Measurements from ENCODE around the gene IGSF21. TPM values are rescaled to one million over a fixed set of nuclear protein-coding genes. Genes with fewer than 3 reads are reported as not detected.

Gene IGSF21
- total and polyA plus RNA-seq, 2 of the 4 experiments (the other 2 are of a cell fraction), result not detected

- H3K18ac ChIP-seq (ENCODE audit: low read depth, low read length), result no peak overlapping the region
- no peak overlapping the region for H4K5ac ChIP-seq (ENCODE audit: low read depth, low read length)
- H3K4ac ChIP-seq (ENCODE audit: low read depth, low read length), result no peak overlapping the region
- H3K4me3 ChIP-seq (ENCODE audit: insufficient read depth, low read depth, low read length), result no peak overlapping the region
- H3K14ac ChIP-seq (replicated peaks; ENCODE audit: low read depth, low read length), result no peak overlapping the region
- 41% methylated on average over 3 of the region's 7 CpGs; no CpG with 5 or more reads in 1 of the 2 experiments for WGBS, 2 experiments (ENCODE audit: extremely low coverage in 2 of 2, insufficient read length in 1 of 2)
- no peak overlapping the region for H2AK9ac ChIP-seq (replicated peaks; ENCODE audit: low read depth, low read length, poor library complexity)
- H4K20me1 ChIP-seq (ENCODE audit: insufficient read depth, low read length), result no peaks in the 10 kb centered on the region
- H3K4me2 ChIP-seq (ENCODE audit: low read depth, low read length), result no peak overlapping the region
- H2BK5ac ChIP-seq (ENCODE audit: low read depth, low read length, poor library complexity, severe bottlenecking), result no peak overlapping the region
- no peak overlapping the region for H4K91ac ChIP-seq (ENCODE audit: insufficient read depth, low read depth, low read length)
- POLR2A ChIA-PET (ENCODE audit: unreplicated experiment), result no interaction called here
- dilution Hi-C loops (cut with HindIII; ENCODE audit: low sequenced_read_pairs, unreplicated experiment), result no loop called here
- no peaks in the 10 kb centered on the region for H3K79me1 ChIP-seq (ENCODE audit: low read depth in 1 of 2, low read length in 2 of 2)
- no peak for ATAC-seq (ENCODE audit: low read depth)
- no peak overlapping the region for H2AK5ac ChIP-seq (ENCODE audit: low read depth, low read length)
- in situ Hi-C loops (cut with MboI; ENCODE audit: low sequenced_read_pairs), result no loop called here
- no peak overlapping the region for H2BK120ac ChIP-seq (ENCODE audit: low read depth, low read length)
- no peak overlapping the region for H3K56ac ChIP-seq (ENCODE audit: extremely low read depth, insufficient read depth, low read length)
- H3K9me1 ChIP-seq (ENCODE audit: insufficient read depth, low read length), result no peaks in the 10 kb centered on the region
- H3K23ac ChIP-seq (ENCODE audit: low read depth, low read length), result no peak overlapping the region
- H3K27me3 ChIP-seq (ENCODE audit: control insufficient read depth, insufficient read depth, low read length), result no peaks in the 10 kb centered on the region
- DNase-seq, result no peak
- H2BK15ac ChIP-seq (ENCODE audit: low read depth, low read length), result no peak overlapping the region
- BruUV-seq (replicated peaks), result no TSS peak
- H2BK20ac ChIP-seq (ENCODE audit: low read depth, low read length), result no peak overlapping the region
- intact Hi-C loops (cut with micrococcal nuclease), result no loop called here
- H3K27ac ChIP-seq (ENCODE audit: insufficient read depth, low read length), result no peak overlapping the region
- no peaks in the 10 kb centered on the region for H3K36me3 ChIP-seq (ENCODE audit: control insufficient read depth, insufficient read depth, low read length)
- CTCF ChIA-PET, result no interaction called here
- H3K9me3 ChIP-seq (ENCODE audit: control insufficient read depth, insufficient read depth, low read length), result peaks cover 24% of the 10 kb centered on the region; the same call in 1 of the 2 replicates
- H2AFZ ChIP-seq (replicated peaks; ENCODE audit: low read length, poor library complexity), result no peak overlapping the region
- H3K4me1 ChIP-seq (ENCODE audit: control insufficient read depth, insufficient read depth, low read length), result no peaks in the 10 kb centered on the region
- no peak overlapping the region for H4K8ac ChIP-seq (ENCODE audit: low read depth in 2 of 2, low read length in 2 of 2)
- TF ChIP-seq MAZ (IDR thresholded peaks at IDR 0.05; ENCODE audit: borderline replicate concordance, low read depth, low read length) (no peak), USF2 (IDR thresholded peaks at IDR 0.05; ENCODE audit: low read depth, low read length) (no peak), CHD1 (IDR thresholded peaks at IDR 0.05; ENCODE audit: low read depth, low read length) (no peak), BHLHE40 (IDR thresholded peaks at IDR 0.05; ENCODE audit: low read depth, low read length) (no peak), MXI1 (IDR thresholded peaks at IDR 0.05; ENCODE audit: borderline replicate concordance, low read depth, low read length) (no peak), RAD21 (IDR thresholded peaks at IDR 0.05; ENCODE audit: low read length) (no peak), FOS (IDR thresholded peaks at IDR 0.05; ENCODE audit: low read depth, low read length) (no peak), ELK1 (IDR thresholded peaks at IDR 0.05; ENCODE audit: borderline replicate concordance, low read depth, low read length) (no peak), MAFK (IDR thresholded peaks at IDR 0.05; ENCODE audit: low read depth, low read length) (no peak), POLR2A (IDR thresholded peaks at IDR 0.05; ENCODE audit: low read depth, low read length) (no peak), RFX5 (IDR thresholded peaks at IDR 0.05; ENCODE audit: low read depth, low read length) (no peak), RCOR1 (IDR thresholded peaks at IDR 0.05; ENCODE audit: insufficient replicate concordance, low read length) (no peak), SMC3 (IDR thresholded peaks at IDR 0.05; ENCODE audit: low read depth, low read length) (no peak), CEBPB (IDR thresholded peaks at IDR 0.05; ENCODE audit: low read depth, low read length) (no peak)
- no peak overlapping the region for H3K9ac ChIP-seq (ENCODE audit: low read depth, low read length)
These were observed 134.3 kb downstream of the IGSF21 start for GRCh38 chr1:18241891-18242290.

Measured in IMR-90 (cell line).